HepG2 (cell line): ENCODE measurements around the gene PIK3C3. TPM values are rescaled to one million over a fixed set of nuclear protein-coding genes. Genes with fewer than 3 reads are reported as not detected.

ENCODE experiments used
- ATAC-seq: fragments of 200-7000 bp; cut with Tn5 transposase; 3 replicates; pipeline ENCODE4 v1.9.1; 2020; ENCODE audit warnings: mild to moderate bottlenecking, moderate library complexity
- BruUV-seq: library from RNA; stranded (reverse); fragments of 400-500 nt; replicated peaks from 2 replicates; lab custom pipeline; 2021; lab: Mats Ljungman, UMichigan
- CTCF ChIA-PET: fragments of 300-600 bp; formaldehyde crosslinking; extraction: SDS; loops from one replicate; lab custom pipeline; 2021; ENCODE audit warnings: low total read pairs, inconsistent platforms, low intra/inter-chr PET ratio; lab: Yijun Ruan, JAX
- POLR2A ChIA-PET: fragments of 350-600 bp; sonication (Branson Sonifier 250); formaldehyde crosslinking; loops from one replicate; lab custom pipeline; 2020; ENCODE audit warnings: antibody characterized with exemption, inconsistent platforms; lab: Yijun Ruan, JAX
- DNase-seq: peaks from one replicate; pipeline ENCODE4 v3.0.0-alpha.2; 2015; ENCODE audit warnings: low spot score
- FAIRE-seq: peaks from 3 replicates; lab custom pipeline; 2011; peaks lifted over from hg19 to GRCh38; lab: Jason Lieb, UNC
- H2AFZ ChIP-seq: one replicate; pipeline ENCODE4 v1.6.1; 2011; ENCODE audit warnings: low read length, inconsistent platforms
- H3K27ac ChIP-seq: fragments of 300-600 bp; 3 replicates; pipeline ENCODE4 v1.8.0; 2011; ENCODE audit warnings: mixed run types, mild to moderate bottlenecking, mixed read lengths, low read length, inconsistent platforms; ENCODE audit not compliant: insufficient read depth; ENCODE audit errors: extremely low read length
- H3K27me3 ChIP-seq, 2 experiments: fragments of 200-600 bp in 1 of 2; 2 replicates in 1 of 2; 3 replicates in 1 of 2; pipeline versions ENCODE4 v1.6.0 to v1.8.0; 2011; ENCODE audit warnings: low read length in 2 of 2, mild to moderate bottlenecking in 2 of 2, moderate library complexity in 2 of 2, inconsistent platforms in 1 of 2; ENCODE audit not compliant: insufficient read depth in 2 of 2, control insufficient read depth in 1 of 2
- H3K36me3 ChIP-seq, 2 experiments: fragments of 200-600 bp in 1 of 2; replicated peaks in 1 of 2; 2 replicates in 1 of 2; 3 replicates in 1 of 2; pipeline versions ENCODE4 v1.5.1 to v1.8.0; 2011; ENCODE audit warnings: low read length in 2 of 2, inconsistent platforms in 1 of 2; ENCODE audit not compliant: insufficient read depth in 2 of 2, control insufficient read depth in 1 of 2
- H3K4me1 ChIP-seq: 2 replicates; pipeline ENCODE4 v1.5.1; 2012; ENCODE audit warnings: low read length, inconsistent platforms; ENCODE audit not compliant: insufficient read depth
- H3K4me2 ChIP-seq: 2 replicates; pipeline ENCODE4 v1.6.0; 2011; ENCODE audit warnings: low read depth, low read length, inconsistent platforms
- H3K4me3 ChIP-seq, 3 experiments: fragments of 200-600 bp in 1 of 3; sonication (generic), shearing (Covaris generic) in 1 of 3; replicated peaks in 1 of 3; 2 replicates each; pipeline ENCODE4 v1.5.1; 2011 to 2016; ENCODE audit warnings: low read length in 3 of 3, inconsistent platforms in 2 of 3, low read depth in 2 of 3, mild to moderate bottlenecking in 2 of 3, control low read depth in 1 of 3, mixed read lengths in 1 of 3; ENCODE audit not compliant: insufficient read depth in 1 of 3
- H3K79me2 ChIP-seq: one replicate; pipeline ENCODE4 v1.6.1; 2011; ENCODE audit warnings: low read length, inconsistent platforms; ENCODE audit not compliant: insufficient read depth
- H3K9ac ChIP-seq: 2 replicates; pipeline ENCODE4 v1.6.0; 2011; ENCODE audit warnings: mild to moderate bottlenecking, low read depth, low read length, inconsistent platforms; ENCODE audit not compliant: insufficient read depth
- H3K9me3 ChIP-seq: 2 replicates; pipeline ENCODE4 v1.5.1; 2012; ENCODE audit warnings: mild to moderate bottlenecking, low read length
- H4K20me1 ChIP-seq: 2 replicates; pipeline ENCODE4 v1.6.0; 2011; ENCODE audit warnings: inconsistent platforms, mild to moderate bottlenecking, low read length, moderate library complexity; ENCODE audit not compliant: insufficient read depth
- MIXL1 ChIP-seq: IDR thresholded peaks from 2 replicates; pipeline ENCODE4 v1.6.1; 2016
- NR1H2 ChIP-seq: sonication (generic); formaldehyde crosslinking; IDR thresholded peaks from 2 replicates; pipeline ENCODE4 v1.8.1; 2022; ENCODE audit warnings: low read depth, missing genetic modification reagents, borderline replicate concordance
- PAX8 ChIP-seq: sonication (generic); formaldehyde crosslinking; IDR thresholded peaks from 2 replicates; pipeline ENCODE4 v1.8.0; 2022; ENCODE audit warnings: mild to moderate bottlenecking, missing genetic modification reagents, borderline replicate concordance
- THAP8 ChIP-seq: sonication (generic); formaldehyde crosslinking; IDR thresholded peaks from 2 replicates; pipeline ENCODE4 v1.5.1; 2020; ENCODE audit warnings: missing genetic modification reagents, mild to moderate bottlenecking, borderline replicate concordance
- ZNF143 ChIP-seq: sonication (generic); formaldehyde crosslinking; IDR thresholded peaks from 2 replicates; pipeline ENCODE4 v1.4.0; 2020; ENCODE audit warnings: missing genetic modification reagents
- ZNF275 ChIP-seq: sonication (generic); formaldehyde crosslinking; IDR thresholded peaks from 2 replicates; pipeline ENCODE4 v1.8.0; 2022; ENCODE audit warnings: missing genetic modification reagents, mild to moderate bottlenecking, inconsistent platforms, borderline replicate concordance
- ZNF33A ChIP-seq: sonication (generic); formaldehyde crosslinking; IDR thresholded peaks from 2 replicates; pipeline ENCODE4 v1.5.1; 2020; ENCODE audit warnings: missing genetic modification reagents, mild to moderate bottlenecking, moderate library complexity, borderline replicate concordance
- ZNF546 ChIP-seq: sonication (generic); formaldehyde crosslinking; conservative IDR thresholded peaks from 2 replicates; pipeline ENCODE4 v1.8.1; 2023; ENCODE audit warnings: mild to moderate bottlenecking, missing genetic modification reagents
- in situ Hi-C: cut with HindIII; loops from 2 replicates; pipeline ENCODE4 v1.10.0; 2017; ENCODE audit warnings: low pct_unique_long_range_greater_than_20kb; ENCODE audit not compliant: extremely low pct_ligation_motif_present
- intact Hi-C: fragments of 100-400 bp; cut with micrococcal nuclease; formaldehyde crosslinking; loops from one replicate; pipeline ENCODE4 v1.10.0; 2022; ENCODE audit not compliant: unreplicated experiment
- polyA plus RNA-seq, 8 experiments: library from polyadenylated mRNA; depleted of rRNA in 3 of 8; stranded (reverse) in 7 of 8; unstranded in 1 of 8; fragments of >200 nt; fragmentation: Illumina TruSeq in 4 of 8; extraction: Trizol in 4 of 8; gene quantifications; 2 replicates each; pipeline versions ENCODE4 v1.2.1 to v1.2.3, GENCODE V29; 2011 to 2016; ENCODE audit warnings: low read depth in 4 of 8, missing spikeins in 1 of 8, mixed read lengths in 1 of 8; ENCODE audit not compliant: insufficient read depth in 1 of 8
- total RNA-seq, 5 experiments: library from RNA; depleted of rRNA; stranded (reverse); fragments of >200 nt; fragmentation: Illumina TruSeq; extraction: Trizol; gene quantifications; 2 replicates each; pipeline ENCODE4 v1.2.3, GENCODE V29; 2016; ENCODE audit warnings: low read depth in 1 of 5

Gene PIK3C3
- total and polyA plus RNA-seq, 2 of the 13 experiments (the other 11 are each of a cell fraction or from before 2014, with no cell fraction given), result 42.8 to 46.4 TPM

- no peak for FAIRE-seq
- in situ Hi-C loops, result loop anchor here (25.0 kb wide), 1 partner anchor 986 kb away; no protein-coding TSS in a partner anchor
These were observed 31.6 kb upstream of the PIK3C3 start for GRCh38 chr18:41923446-41923845.

GRCh38 chr18:41928581-41928980, 26.5 kb upstream of the PIK3C3 start:
- Histone ChIP-seq H3K4me3 (no peak overlapping the region), H3K9ac (no peak overlapping the region), H3K36me3 (no peaks in the 10 kb centered on the region), H4K20me1 (no peaks in the 10 kb centered on the region), H3K27me3 (no peaks in the 10 kb centered on the region), H3K9me3 (no peaks in the 10 kb centered on the region), H2AFZ (no peak overlapping the region), H3K4me1 (no peaks in the 10 kb centered on the region), H3K4me2 (no peak overlapping the region), H3K79me2 (no peaks in the 10 kb centered on the region), H3K27ac (no peak overlapping the region)
- no peak for FAIRE-seq
- no peak for DNase-seq
- in situ Hi-C loops (no loop called here), intact Hi-C loops (no loop called here)
- ChIA-PET CTCF (no interaction called here), POLR2A (no interaction called here)
- no peak for ATAC-seq
- TF ChIP-seq NR1H2 (no peak), PAX8 (CRISPR knock-in tag) (no peak), THAP8 (CRISPR knock-in tag) (no peak), ZNF275 (CRISPR knock-in tag) (no peak), ZNF546 (no peak), ZNF143 (CRISPR knock-in tag) (no peak)
- no TSS peak for BruUV-seq

More at GRCh38 chr18:41923446-41923845, 31.6 kb upstream of the PIK3C3 start:
- Histone ChIP-seq H2AFZ (no peak overlapping the region), H3K27ac (no peak overlapping the region), H3K9me3 (no peaks in the 10 kb centered on the region), H3K36me3 (no peaks in the 10 kb centered on the region), H3K79me2 (no peaks in the 10 kb centered on the region), H3K4me3 (no peak overlapping the region)
- no peak for ATAC-seq
- CTCF ChIA-PET, result no interaction called here
- intact Hi-C loops, result no loop called here
- BruUV-seq, result no TSS peak
- POLR2A ChIA-PET, result no interaction called here
- TF ChIP-seq MIXL1 (no peak), ZNF33A (no peak)
- TF ChIP-seq, all 625 proteins: peak for 0
- DNase-seq, result no peak
- H3K9ac ChIP-seq, result no peak overlapping the region
- no peaks in the 10 kb centered on the region for H3K4me1 ChIP-seq
- peaks cover 0 to 5% of the 10 kb centered on the region in 2 experiments; a peak in 1 of 5 replicates for H3K27me3 ChIP-seq
- H3K4me2 ChIP-seq, result no peak overlapping the region
- H4K20me1 ChIP-seq, result no peaks in the 10 kb centered on the region
